ENCODE results near the gene DAPK2. TPM values are rescaled to one million over a fixed set of nuclear protein-coding genes. Genes with fewer than 3 reads are reported as not detected.
A peak's percentile ranks its signal among the peaks of the same experiment; 100 is the strongest.

Gene DAPK2
- total and polyA plus RNA-seq, 5 donors from 2014 or later: 0.72 TPM; not detected in 4

GRCh38 chr15:63973212-63974009, 72.9 kb downstream of the DAPK2 start:
- Mint-ChIP-seq H3K4me3 (no peak overlapping the region), H3K9me3 (peaks cover 0 to 1% (median 0%) of the 10 kb centered on the region in 7 donors), H3K27me3 (peaks cover 13% of the 10 kb centered on the region), H3K27ac (no peak overlapping the region), H3K36me3 (no peaks in the 10 kb centered on the region), H3K4me1 (peaks cover 10 to 30% (median 17%) of the 10 kb centered on the region in 4 donors)
- Histone ChIP-seq H3K27ac (ENCODE audit: insufficient read depth, low read length, poor library complexity, severe bottlenecking) (no peak overlapping the region), H3K27me3 (ENCODE audit: control insufficient read depth, insufficient read depth, low read length) (no peaks in the 10 kb centered on the region), H3K9me3 (ENCODE audit: control insufficient read depth in 2 of 2, low read length in 2 of 2) (no peaks in the 10 kb centered on the region), H3K36me3 (ENCODE audit: control insufficient read depth, insufficient read depth, low read length) (no peaks in the 10 kb centered on the region), H3K4me1 (ENCODE audit: control insufficient read depth, insufficient read depth, low read length, poor library complexity, severe bottlenecking) (peaks cover 10% of the 10 kb centered on the region), H3K4me3 (ENCODE audit: low read depth, low read length) (no peak overlapping the region)
- ATAC-seq (ENCODE audit: low read depth in 2 of 2) (no peak), DNase-seq (no peak)

DNA sequence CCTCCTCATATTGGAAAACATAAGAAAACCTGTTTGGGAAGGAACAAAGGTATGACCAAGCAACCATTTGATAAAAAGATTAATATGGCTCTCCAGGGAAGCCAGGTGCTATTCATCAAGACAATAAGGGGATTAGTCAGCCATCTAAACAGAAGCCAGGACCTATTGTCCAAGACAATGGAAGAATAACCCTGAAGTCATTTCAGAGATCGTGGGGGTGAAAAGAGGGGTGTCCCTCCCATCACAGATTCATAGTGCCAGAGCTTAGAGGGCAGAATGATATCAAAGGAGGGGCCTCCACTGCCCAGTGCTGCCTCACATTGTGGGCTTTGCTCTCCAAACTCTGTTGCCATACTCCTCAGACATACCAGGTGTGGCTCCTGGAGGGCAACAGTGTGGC, 73.5 kb downstream of the DAPK2 start:
- no peaks in the 10 kb centered on the region for H3K27me3 ChIP-seq (ENCODE audit: control insufficient read depth, insufficient read depth, low read length)
- no peak for ATAC-seq (ENCODE audit: low read depth in 2 of 2)
- Mint-ChIP-seq H3K4me1 (peaks cover 10 to 36% (median 18%) of the 10 kb centered on the region in 4 donors), H3K4me3 (no peak overlapping the region), H3K27ac (no peak overlapping the region), H3K27me3 (peaks cover 13% of the 10 kb centered on the region), H3K9me3 (peaks cover 0 to 1% (median 0%) of the 10 kb centered on the region in 7 donors), H3K36me3 (no peaks in the 10 kb centered on the region)
- no peak for DNase-seq
- H3K4me1 ChIP-seq (ENCODE audit: control insufficient read depth, insufficient read depth, low read length, poor library complexity, severe bottlenecking): peaks cover 10% of the 10 kb centered on the region
- no peaks in the 10 kb centered on the region for H3K9me3 ChIP-seq (ENCODE audit: control insufficient read depth in 2 of 2, low read length in 2 of 2)
- no peaks in the 10 kb centered on the region for H3K36me3 ChIP-seq (ENCODE audit: control insufficient read depth, insufficient read depth, low read length)
- no peak overlapping the region for H3K27ac ChIP-seq (ENCODE audit: insufficient read depth, low read length, poor library complexity, severe bottlenecking)
- H3K4me3 ChIP-seq (ENCODE audit: low read depth, low read length): no peak overlapping the region

- Mint-ChIP-seq H3K27ac (peak overlapping the region in 1 of 3 donors; percentile 97), H3K4me1 (peaks cover 10 to 36% (median 18%) of the 10 kb centered on the region in 4 donors), H3K27me3 (peaks cover 12% of the 10 kb centered on the region), H3K4me3 (peak overlapping the region in 1 of 4 donors; percentile 62), H3K36me3 (no peaks in the 10 kb centered on the region), H3K9me3 (peaks cover 0 to 2% (median 0%) of the 10 kb centered on the region in 7 donors)
- Histone ChIP-seq H3K36me3 (ENCODE audit: control insufficient read depth, insufficient read depth, low read length) (no peaks in the 10 kb centered on the region), H3K27me3 (ENCODE audit: control insufficient read depth, insufficient read depth, low read length) (no peaks in the 10 kb centered on the region), H3K4me3 (ENCODE audit: low read depth, low read length) (no peak overlapping the region), H3K9me3 (ENCODE audit: control insufficient read depth in 2 of 2, low read length in 2 of 2) (no peaks in the 10 kb centered on the region), H3K4me1 (ENCODE audit: control insufficient read depth, insufficient read depth, low read length, poor library complexity, severe bottlenecking) (peaks cover 10% of the 10 kb centered on the region), H3K27ac (ENCODE audit: insufficient read depth, low read length, poor library complexity, severe bottlenecking) (no peak overlapping the region)
- ATAC-seq (ENCODE audit: low read depth in 2 of 2): no peak
- no peak for DNase-seq
These were observed 74.4 kb downstream of the DAPK2 start for GRCh38 chr15:63971904-63972303.

DNA sequence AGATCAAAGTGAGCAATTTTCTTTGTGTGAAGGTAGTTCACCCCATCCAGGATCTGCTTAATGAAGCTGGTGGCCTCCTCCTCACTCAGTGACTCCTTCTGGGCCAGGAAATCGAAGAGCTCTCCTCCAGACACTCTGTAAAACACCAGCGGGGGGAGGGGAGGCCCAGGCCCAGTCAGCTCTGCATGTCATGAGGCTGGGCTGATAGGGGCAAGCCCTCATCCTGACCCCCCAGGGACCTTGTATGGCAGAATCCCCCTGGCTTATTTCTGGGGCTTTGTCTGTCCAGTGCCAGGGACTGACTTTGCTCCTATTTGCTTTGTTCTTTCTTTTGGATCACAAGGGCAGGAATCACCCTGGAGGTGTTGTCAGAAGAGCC, 74.9 kb downstream of the DAPK2 start:
- Mint-ChIP-seq H3K27me3 (peaks cover 8% of the 10 kb centered on the region), H3K4me1 (peaks cover 10 to 36% (median 18%) of the 10 kb centered on the region in 4 donors), H3K27ac (peak overlapping the region; percentile 51 to 97 (median 86)), H3K9me3 (peaks cover 0 to 3% (median 0%) of the 10 kb centered on the region in 7 donors), H3K4me3 (peak overlapping the region in 1 of 4 donors; percentile 79), H3K36me3 (no peaks in the 10 kb centered on the region)
- DNase-seq (peak in 1 of 3 donors; percentile 63), ATAC-seq (ENCODE audit: low read depth in 2 of 2) (peak; percentile 73 to 77)
- Histone ChIP-seq H3K27ac (ENCODE audit: insufficient read depth, low read length, poor library complexity, severe bottlenecking) (peak overlapping the region; percentile 25), H3K4me3 (ENCODE audit: low read depth, low read length) (peak overlapping the region; percentile 13), H3K4me1 (ENCODE audit: control insufficient read depth, insufficient read depth, low read length, poor library complexity, severe bottlenecking) (peaks cover 10% of the 10 kb centered on the region), H3K9me3 (ENCODE audit: control insufficient read depth in 2 of 2, low read length in 2 of 2) (no peaks in the 10 kb centered on the region), H3K36me3 (ENCODE audit: control insufficient read depth, insufficient read depth, low read length) (no peaks in the 10 kb centered on the region), H3K27me3 (ENCODE audit: control insufficient read depth, insufficient read depth, low read length) (no peaks in the 10 kb centered on the region)

GRCh38 chr15:63970621-63971426, 75.5 kb downstream of the DAPK2 start:
- peak in 1 of 3 donors; percentile 35 for DNase-seq
- Mint-ChIP-seq H3K36me3 (no peaks in the 10 kb centered on the region), H3K27me3 (peaks cover 8% of the 10 kb centered on the region), H3K27ac (peak overlapping the region; percentile 51 to 97 (median 86)), H3K4me3 (peak overlapping the region in 1 of 4 donors; percentile 79), H3K9me3 (peaks cover 0 to 3% (median 1%) of the 10 kb centered on the region in 7 donors), H3K4me1 (peaks cover 10 to 36% (median 18%) of the 10 kb centered on the region in 4 donors)
- H3K4me3 ChIP-seq (ENCODE audit: low read depth, low read length): peak overlapping the region; percentile 13
- ATAC-seq (ENCODE audit: low read depth in 2 of 2): peak; percentile 19 to 20
- no peaks in the 10 kb centered on the region for H3K36me3 ChIP-seq (ENCODE audit: control insufficient read depth, insufficient read depth, low read length)
- no peaks in the 10 kb centered on the region for H3K9me3 ChIP-seq (ENCODE audit: control insufficient read depth in 2 of 2, low read length in 2 of 2)
- no peaks in the 10 kb centered on the region for H3K27me3 ChIP-seq (ENCODE audit: control insufficient read depth, insufficient read depth, low read length)
- peak overlapping the region; percentile 25 for H3K27ac ChIP-seq (ENCODE audit: insufficient read depth, low read length, poor library complexity, severe bottlenecking)
- H3K4me1 ChIP-seq (ENCODE audit: control insufficient read depth, insufficient read depth, low read length, poor library complexity, severe bottlenecking): peaks cover 10% of the 10 kb centered on the region

- H3K27ac Mint-ChIP-seq: peak overlapping the region; percentile 3 to 98 (median 60)
- Histone ChIP-seq H3K36me3 (ENCODE audit: control insufficient read depth, insufficient read depth, low read length) (no peaks in the 10 kb centered on the region), H3K4me1 (ENCODE audit: control insufficient read depth, insufficient read depth, low read length, poor library complexity, severe bottlenecking) (peaks cover 10% of the 10 kb centered on the region), H3K27me3 (ENCODE audit: control insufficient read depth, insufficient read depth, low read length) (no peaks in the 10 kb centered on the region), H3K27ac (ENCODE audit: insufficient read depth, low read length, poor library complexity, severe bottlenecking) (no peak overlapping the region), H3K9me3 (ENCODE audit: control insufficient read depth in 2 of 2, low read length in 2 of 2) (no peaks in the 10 kb centered on the region), H3K4me3 (ENCODE audit: low read depth, low read length) (no peak overlapping the region)
- peaks cover 0 to 5% (median 1%) of the 10 kb centered on the region in 7 donors for H3K9me3 Mint-ChIP-seq
- H3K27me3 Mint-ChIP-seq: peaks cover 6% of the 10 kb centered on the region
- H3K4me3 Mint-ChIP-seq: no peak overlapping the region
- peaks cover 10 to 36% (median 18%) of the 10 kb centered on the region in 4 donors for H3K4me1 Mint-ChIP-seq
- ATAC-seq (ENCODE audit: low read depth in 2 of 2): no peak
- DNase-seq: no peak
- no peaks in the 10 kb centered on the region for H3K36me3 Mint-ChIP-seq
These were observed 76.4 kb downstream of the DAPK2 start for GRCh38 chr15:63969652-63970421.

DNA sequence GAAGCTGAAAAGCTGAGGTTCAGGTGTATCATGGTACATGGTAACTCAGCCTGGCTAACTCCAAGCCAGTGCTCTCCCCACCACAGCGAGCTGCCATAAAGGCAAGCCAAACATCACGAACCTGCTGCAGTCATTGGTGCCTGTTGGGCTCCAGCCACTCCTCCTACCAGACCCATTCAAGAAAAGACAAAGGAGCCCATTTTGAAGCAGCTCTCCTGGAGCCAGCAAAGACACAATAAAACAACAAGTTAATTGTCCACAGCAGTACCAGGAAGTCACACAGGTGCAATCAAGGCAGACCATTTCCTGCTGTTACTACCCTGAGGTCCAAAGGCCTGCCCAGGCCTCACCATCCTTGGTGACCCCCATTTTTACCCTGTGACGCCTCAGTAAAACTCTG, 77.6 kb downstream of the DAPK2 start:
- no peaks in the 10 kb centered on the region for H3K9me3 ChIP-seq (ENCODE audit: control insufficient read depth in 2 of 2, low read length in 2 of 2)
- peaks cover 8% of the 10 kb centered on the region for H3K27me3 Mint-ChIP-seq

More for the DNA sequence above, 77.6 kb downstream of the DAPK2 start:
- no peak overlapping the region for H3K27ac ChIP-seq (ENCODE audit: insufficient read depth, low read length, poor library complexity, severe bottlenecking)
- Mint-ChIP-seq H3K4me3 (no peak overlapping the region), H3K4me1 (peaks cover 10 to 36% (median 18%) of the 10 kb centered on the region in 4 donors), H3K9me3 (peaks cover 0 to 12% (median 2%) of the 10 kb centered on the region in 7 donors), H3K36me3 (no peaks in the 10 kb centered on the region), H3K27ac (peak overlapping the region in 1 of 3 donors; percentile 85)
- H3K36me3 ChIP-seq (ENCODE audit: control insufficient read depth, insufficient read depth, low read length): no peaks in the 10 kb centered on the region
- no peak overlapping the region for H3K4me3 ChIP-seq (ENCODE audit: low read depth, low read length)
- DNase-seq (no peak), ATAC-seq (ENCODE audit: low read depth in 2 of 2) (no peak)
- peaks cover 10% of the 10 kb centered on the region for H3K4me1 ChIP-seq (ENCODE audit: control insufficient read depth, insufficient read depth, low read length, poor library complexity, severe bottlenecking)
- no peaks in the 10 kb centered on the region for H3K27me3 ChIP-seq (ENCODE audit: control insufficient read depth, insufficient read depth, low read length)

Measured in CD4-positive, CD25-positive, alpha-beta regulatory T cell (primary cell).